T-helper 17 cell (primary cell): ENCODE data around the gene WDFY2. TPM values are rescaled to one million over a fixed set of nuclear protein-coding genes. Genes with fewer than 3 reads are reported as not detected.
A peak's percentile ranks its signal among the peaks of the same experiment; 100 is the strongest.

ENCODE experiments used
- ATAC-seq: fragments of 150-1000 bp; cut with Tn5 transposase; 2 replicates; pipeline ENCODE4 v1.10.0; 2021; ENCODE audit warnings: mild to moderate bottlenecking, moderate library complexity
- DNase-seq, 3 donors: peaks; one replicate each; pipeline versions ENCODE4 v3.0.0 to v3.0.0-alpha.2; 2020 to 2021
- H3K9me3 ChIP-seq: one replicate; pipeline ENCODE4 v1.7.0; 2013; ENCODE audit warnings: low read length, mild to moderate bottlenecking; ENCODE audit not compliant: control insufficient read depth, poor library complexity, severe bottlenecking
- H3K27ac Mint-ChIP-seq: one replicate; pipeline ENCODE4 v1.8.0; 2022; ENCODE audit warnings: mild to moderate bottlenecking, moderate library complexity, mixed read lengths
- H3K27me3 Mint-ChIP-seq: one replicate; pipeline ENCODE4 v1.8.0; 2022; ENCODE audit warnings: mixed read lengths
- H3K36me3 Mint-ChIP-seq: one replicate; pipeline ENCODE4 v1.8.0; 2022; ENCODE audit warnings: low read depth, mixed read lengths
- H3K4me1 Mint-ChIP-seq: one replicate; pipeline ENCODE4 v1.8.0; 2022; ENCODE audit warnings: mild to moderate bottlenecking, mixed read lengths
- H3K4me3 Mint-ChIP-seq: one replicate; pipeline ENCODE4 v1.8.0; 2022; ENCODE audit warnings: mild to moderate bottlenecking, moderate library complexity, mixed read lengths
- total RNA-seq, 4 donors: library from RNA in 2 of 4; stranded (reverse) in 2 of 4; gene quantifications; one replicate each; pipeline ENCODE4 v1.2.3 and lab custom pipeline; 2022 to 2026

The WDFY2 gene
- total RNA-seq, 2 donors from 2014 or later = 41.5 to 52.2 TPM

- H3K27ac Mint-ChIP-seq = peak overlapping the region; percentile 79
- peaks cover 22% of the 10 kb centered on the region for H3K4me1 Mint-ChIP-seq
- H3K4me3 Mint-ChIP-seq = no peak overlapping the region
- no peaks in the 10 kb centered on the region for H3K27me3 Mint-ChIP-seq
- no peaks in the 10 kb centered on the region for H3K9me3 ChIP-seq
- H3K36me3 Mint-ChIP-seq = peaks cover 7% of the 10 kb centered on the region
- DNase-seq = no peak
- no peak for ATAC-seq
Observed at GRCh38 chr13:51768976-51769375, 184.7 kb downstream of the WDFY2 start.

GRCh38 chr13:51769455-51770127, 185.3 kb downstream of the WDFY2 start:
- H3K9me3 ChIP-seq = no peaks in the 10 kb centered on the region
- peaks cover 7% of the 10 kb centered on the region for H3K36me3 Mint-ChIP-seq
- peaks cover 16% of the 10 kb centered on the region for H3K4me1 Mint-ChIP-seq
- H3K4me3 Mint-ChIP-seq = no peak overlapping the region
- no peak for DNase-seq
- peak overlapping the region; percentile 79 for H3K27ac Mint-ChIP-seq
- no peaks in the 10 kb centered on the region for H3K27me3 Mint-ChIP-seq
- ATAC-seq = no peak

- DNase-seq (no peak), ATAC-seq (no peak)
- H3K9me3 ChIP-seq = no peaks in the 10 kb centered on the region
- no peak overlapping the region for H3K4me3 Mint-ChIP-seq
- no peaks in the 10 kb centered on the region for H3K27me3 Mint-ChIP-seq
- H3K27ac Mint-ChIP-seq = peak overlapping the region; percentile 79
- H3K36me3 Mint-ChIP-seq = peaks cover 7% of the 10 kb centered on the region
- H3K4me1 Mint-ChIP-seq = peaks cover 10% of the 10 kb centered on the region
Observed at GRCh38 chr13:51770160-51770559, 185.9 kb downstream of the WDFY2 start.

- DNase-seq = no peak
- no peaks in the 10 kb centered on the region for H3K27me3 Mint-ChIP-seq
- peaks cover 6% of the 10 kb centered on the region for H3K4me1 Mint-ChIP-seq
Observed at GRCh38 chr13:51770681-51771417, 186.6 kb downstream of the WDFY2 start.

GRCh38 chr13:51771418-51772104, 187.3 kb downstream of the WDFY2 start:
- Mint-ChIP-seq H3K27me3 (no peaks in the 10 kb centered on the region), H3K27ac (peak overlapping the region; percentile 47), H3K4me1 (peaks cover 4% of the 10 kb centered on the region), H3K4me3 (no peak overlapping the region), H3K36me3 (peaks cover 5% of the 10 kb centered on the region)
- ATAC-seq (no peak), DNase-seq (no peak)
- H3K9me3 ChIP-seq = no peaks in the 10 kb centered on the region

More at GRCh38 chr13:51770681-51771417, 186.6 kb downstream of the WDFY2 start:
- peaks cover 7% of the 10 kb centered on the region for H3K36me3 Mint-ChIP-seq
- no peak overlapping the region for H3K4me3 Mint-ChIP-seq
- no peaks in the 10 kb centered on the region for H3K9me3 ChIP-seq
- peak; percentile 20 for ATAC-seq
- H3K27ac Mint-ChIP-seq = peak overlapping the region; percentile 79

GRCh38 chr13:51772105-51772455, 187.8 kb downstream of the WDFY2 start:
- ATAC-seq (no peak), DNase-seq (no peak)
- H3K4me3 Mint-ChIP-seq = no peak overlapping the region
- peaks cover 4% of the 10 kb centered on the region for H3K36me3 Mint-ChIP-seq
- H3K9me3 ChIP-seq = no peaks in the 10 kb centered on the region
- no peak overlapping the region for H3K27ac Mint-ChIP-seq
- H3K27me3 Mint-ChIP-seq = no peaks in the 10 kb centered on the region
- peaks cover 2% of the 10 kb centered on the region for H3K4me1 Mint-ChIP-seq

GRCh38 chr13:51772781-51773180, 188.5 kb downstream of the WDFY2 start:
- H3K27ac Mint-ChIP-seq = no peak overlapping the region
- H3K4me3 Mint-ChIP-seq = no peak overlapping the region
- DNase-seq = no peak
- H3K27me3 Mint-ChIP-seq = no peaks in the 10 kb centered on the region
- peaks cover 2% of the 10 kb centered on the region for H3K4me1 Mint-ChIP-seq
- no peak for ATAC-seq
- peaks cover 4% of the 10 kb centered on the region for H3K36me3 Mint-ChIP-seq
- H3K9me3 ChIP-seq = no peaks in the 10 kb centered on the region

- no peak overlapping the region for H3K4me3 Mint-ChIP-seq
- no peak for DNase-seq
- ATAC-seq = no peak
- H3K4me1 Mint-ChIP-seq = peaks cover 4% of the 10 kb centered on the region
- no peak overlapping the region for H3K27ac Mint-ChIP-seq
- H3K36me3 Mint-ChIP-seq = peaks cover 2% of the 10 kb centered on the region
- no peaks in the 10 kb centered on the region for H3K9me3 ChIP-seq
- no peaks in the 10 kb centered on the region for H3K27me3 Mint-ChIP-seq
Observed at GRCh38 chr13:51773515-51773914, 189.3 kb downstream of the WDFY2 start.

GRCh38 chr13:51776179-51776578, 191.9 kb downstream of the WDFY2 start:
- ATAC-seq (no peak), DNase-seq (no peak)
- H3K36me3 Mint-ChIP-seq = peaks cover 2% of the 10 kb centered on the region
- peak overlapping the region; percentile 79 for H3K27ac Mint-ChIP-seq
- no peaks in the 10 kb centered on the region for H3K27me3 Mint-ChIP-seq
- no peak overlapping the region for H3K4me3 Mint-ChIP-seq
- peaks cover 4% of the 10 kb centered on the region for H3K4me1 Mint-ChIP-seq
- H3K9me3 ChIP-seq = no peaks in the 10 kb centered on the region

GRCh38 chr13:51777921-51778320, 193.7 kb downstream of the WDFY2 start:
- no peaks in the 10 kb centered on the region for H3K9me3 ChIP-seq
- ATAC-seq = no peak
- Mint-ChIP-seq H3K36me3 (peaks cover 3% of the 10 kb centered on the region), H3K4me1 (peaks cover 9% of the 10 kb centered on the region), H3K27ac (peak overlapping the region; percentile 51), H3K4me3 (no peak overlapping the region), H3K27me3 (no peaks in the 10 kb centered on the region)
- DNase-seq = no peak

- DNase-seq = no peak
- H3K36me3 Mint-ChIP-seq = peaks cover 3% of the 10 kb centered on the region
- peaks cover 9% of the 10 kb centered on the region for H3K4me1 Mint-ChIP-seq
- no peaks in the 10 kb centered on the region for H3K9me3 ChIP-seq
- H3K27me3 Mint-ChIP-seq = no peaks in the 10 kb centered on the region
- H3K4me3 Mint-ChIP-seq = no peak overlapping the region
- H3K27ac Mint-ChIP-seq = no peak overlapping the region
- no peak for ATAC-seq
Observed at GRCh38 chr13:51778392-51778791, 194.1 kb downstream of the WDFY2 start.

- no peak for ATAC-seq
- Mint-ChIP-seq H3K36me3 (peaks cover 3% of the 10 kb centered on the region), H3K4me1 (peaks cover 9% of the 10 kb centered on the region), H3K27ac (no peak overlapping the region), H3K4me3 (no peak overlapping the region), H3K27me3 (no peaks in the 10 kb centered on the region)
- H3K9me3 ChIP-seq = no peaks in the 10 kb centered on the region
- DNase-seq = no peak
Observed at GRCh38 chr13:51780099-51780498, 195.8 kb downstream of the WDFY2 start.

GRCh38 chr13:51781246-51782022, 197.2 kb downstream of the WDFY2 start:
- H3K9me3 ChIP-seq = no peaks in the 10 kb centered on the region
- H3K27ac Mint-ChIP-seq = peak overlapping the region; percentile 83
- DNase-seq = no peak
- H3K4me3 Mint-ChIP-seq = peak overlapping the region; percentile 71
- ATAC-seq = peak; percentile 64
- H3K4me1 Mint-ChIP-seq = peaks cover 9% of the 10 kb centered on the region
- no peaks in the 10 kb centered on the region for H3K27me3 Mint-ChIP-seq
- peaks cover 3% of the 10 kb centered on the region for H3K36me3 Mint-ChIP-seq
